ENCODE measurements around the gene TSPAN14. TPM values are rescaled to one million over a fixed set of nuclear protein-coding genes. Genes with fewer than 3 reads are reported as not detected.
A peak's percentile ranks its signal among the peaks of the same experiment; 100 is the strongest.

Gene TSPAN14
- total RNA-seq, 1 donor from 2014 or later, result 126 TPM

DNA sequence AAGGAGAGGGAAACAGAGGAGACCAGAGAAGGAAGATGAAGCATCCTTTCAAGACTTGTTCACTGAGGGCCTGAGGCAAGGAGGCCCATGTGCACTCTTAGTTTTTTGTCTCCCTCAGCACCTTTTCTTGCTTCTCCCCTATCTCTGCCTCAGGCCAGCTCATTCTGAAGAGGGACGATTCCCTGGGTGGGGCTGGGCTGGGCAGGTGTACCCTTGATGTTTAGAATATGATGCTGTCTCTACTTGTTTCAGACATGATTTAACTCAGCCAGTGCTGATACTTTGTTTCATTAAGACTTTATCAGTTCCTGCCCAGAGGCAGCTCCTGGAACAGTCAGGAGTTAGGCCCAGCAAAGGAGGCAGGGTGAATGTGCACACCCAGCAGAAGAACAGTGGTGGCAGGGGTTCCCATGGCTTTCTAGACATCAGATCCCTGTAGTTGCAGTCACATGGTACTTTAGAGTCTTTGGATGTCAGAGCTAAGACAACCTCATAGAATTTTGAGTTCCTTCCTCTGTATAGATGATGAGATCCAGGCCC, 42.4 kb upstream of the TSPAN14 start:
- Mint-ChIP-seq H3K9me3 (ENCODE audit: low read depth) (no peaks in the 10 kb centered on the region), H3K27ac (peak overlapping the region; percentile 69), H3K27me3 (no peaks in the 10 kb centered on the region), H3K36me3 (ENCODE audit: insufficient read depth) (peaks cover 5% of the 10 kb centered on the region), H3K4me3 (ENCODE audit: low read depth) (no peak overlapping the region), H3K4me1 (ENCODE audit: low read depth) (peaks cover 71% of the 10 kb centered on the region)
- DNase-seq (ENCODE audit: low spot score, unreplicated experiment), result no peak
- TF ChIP-seq, protein P1, sequence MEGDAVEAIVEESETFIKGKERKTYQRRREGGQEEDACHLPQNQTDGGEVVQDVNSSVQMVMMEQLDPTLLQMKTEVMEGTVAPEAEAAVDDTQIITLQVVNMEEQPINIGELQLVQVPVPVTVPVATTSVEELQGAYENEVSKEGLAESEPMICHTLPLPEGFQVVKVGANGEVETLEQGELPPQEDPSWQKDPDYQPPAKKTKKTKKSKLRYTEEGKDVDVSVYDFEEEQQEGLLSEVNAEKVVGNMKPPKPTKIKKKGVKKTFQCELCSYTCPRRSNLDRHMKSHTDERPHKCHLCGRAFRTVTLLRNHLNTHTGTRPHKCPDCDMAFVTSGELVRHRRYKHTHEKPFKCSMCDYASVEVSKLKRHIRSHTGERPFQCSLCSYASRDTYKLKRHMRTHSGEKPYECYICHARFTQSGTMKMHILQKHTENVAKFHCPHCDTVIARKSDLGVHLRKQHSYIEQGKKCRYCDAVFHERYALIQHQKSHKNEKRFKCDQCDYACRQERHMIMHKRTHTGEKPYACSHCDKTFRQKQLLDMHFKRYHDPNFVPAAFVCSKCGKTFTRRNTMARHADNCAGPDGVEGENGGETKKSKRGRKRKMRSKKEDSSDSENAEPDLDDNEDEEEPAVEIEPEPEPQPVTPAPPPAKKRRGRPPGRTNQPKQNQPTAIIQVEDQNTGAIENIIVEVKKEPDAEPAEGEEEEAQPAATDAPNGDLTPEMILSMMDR (IDR thresholded peaks at IDR 0.05; ENCODE audit: unreplicated experiment), result no peak

DNA sequence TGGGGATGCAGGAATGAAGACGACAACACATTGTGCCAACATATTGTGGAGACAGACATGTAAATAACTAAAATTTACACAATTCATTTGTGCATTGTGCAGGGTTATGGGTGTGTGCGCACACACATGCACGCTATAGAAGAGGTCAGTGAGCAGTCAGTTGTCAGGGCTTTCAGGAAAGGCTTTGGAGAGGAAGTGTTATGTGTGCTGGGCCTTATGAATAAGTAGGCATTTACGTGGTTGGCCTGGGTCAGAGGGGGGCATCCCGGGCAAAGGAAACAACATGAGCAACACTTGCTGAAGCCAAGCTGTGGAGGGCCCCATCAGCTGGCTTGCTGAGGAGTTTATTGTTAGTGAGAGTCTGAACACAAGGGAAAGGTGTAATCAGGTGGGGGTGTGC, 41.6 kb upstream of the TSPAN14 start:
- H3K27ac Mint-ChIP-seq, result peak overlapping the region; percentile 69
- peaks cover 77% of the 10 kb centered on the region for H3K4me1 Mint-ChIP-seq (ENCODE audit: low read depth)
- no peak for DNase-seq (ENCODE audit: low spot score, unreplicated experiment)
- H3K9me3 Mint-ChIP-seq (ENCODE audit: low read depth), result no peaks in the 10 kb centered on the region
- H3K36me3 Mint-ChIP-seq (ENCODE audit: insufficient read depth), result peaks cover 5% of the 10 kb centered on the region
- TF ChIP-seq, protein P1 (IDR thresholded peaks at IDR 0.05; ENCODE audit: unreplicated experiment), result no peak
- no peaks in the 10 kb centered on the region for H3K27me3 Mint-ChIP-seq
- H3K4me3 Mint-ChIP-seq (ENCODE audit: low read depth), result no peak overlapping the region

DNA sequence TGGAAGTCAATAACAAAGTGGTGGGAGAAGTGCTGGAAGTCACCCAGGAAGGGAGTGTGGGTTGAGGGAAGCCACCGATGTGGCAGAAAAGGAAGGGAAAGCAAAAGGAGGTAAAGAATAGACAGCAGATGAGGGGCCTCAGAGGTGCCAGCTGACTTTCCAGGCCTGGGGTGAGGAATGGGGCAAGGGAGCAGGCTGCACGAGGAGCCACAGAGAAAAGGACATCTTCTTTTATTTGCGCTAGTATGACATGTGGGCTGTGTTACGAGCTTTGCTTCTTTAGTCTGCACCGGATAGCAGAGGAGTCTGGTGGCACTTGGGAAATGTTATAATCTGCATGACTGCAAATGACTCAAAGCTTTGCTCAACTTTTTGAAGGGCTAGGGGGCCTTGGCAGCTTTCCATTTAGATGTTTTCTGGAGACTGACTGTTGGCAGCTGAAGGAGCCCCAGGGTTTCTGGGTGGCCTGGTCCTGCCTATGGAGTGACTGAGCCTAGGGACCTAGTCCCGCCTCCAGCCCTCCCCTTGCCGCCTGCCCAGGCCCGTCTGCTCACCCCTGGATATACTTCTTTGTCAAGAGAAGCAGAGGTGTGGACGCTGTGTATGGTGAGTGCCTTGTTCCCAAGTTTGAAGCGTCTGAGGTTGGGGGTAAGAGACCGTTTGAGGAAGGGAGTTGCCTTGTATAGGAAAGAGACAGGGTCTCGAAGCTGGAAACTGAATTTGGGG, 40.7 kb upstream of the TSPAN14 start:
- TF ChIP-seq, protein P1 (IDR thresholded peaks at IDR 0.05; ENCODE audit: unreplicated experiment), result no peak
- H3K36me3 Mint-ChIP-seq (ENCODE audit: insufficient read depth), result peaks cover 5% of the 10 kb centered on the region
- peak overlapping the region; percentile 36 for H3K27ac Mint-ChIP-seq
- H3K9me3 Mint-ChIP-seq (ENCODE audit: low read depth), result no peaks in the 10 kb centered on the region
- peaks cover 81% of the 10 kb centered on the region for H3K4me1 Mint-ChIP-seq (ENCODE audit: low read depth)
- H3K27me3 Mint-ChIP-seq, result no peaks in the 10 kb centered on the region
- H3K4me3 Mint-ChIP-seq (ENCODE audit: low read depth), result peak overlapping the region; percentile 29
- no peak for DNase-seq (ENCODE audit: low spot score, unreplicated experiment)

DNA sequence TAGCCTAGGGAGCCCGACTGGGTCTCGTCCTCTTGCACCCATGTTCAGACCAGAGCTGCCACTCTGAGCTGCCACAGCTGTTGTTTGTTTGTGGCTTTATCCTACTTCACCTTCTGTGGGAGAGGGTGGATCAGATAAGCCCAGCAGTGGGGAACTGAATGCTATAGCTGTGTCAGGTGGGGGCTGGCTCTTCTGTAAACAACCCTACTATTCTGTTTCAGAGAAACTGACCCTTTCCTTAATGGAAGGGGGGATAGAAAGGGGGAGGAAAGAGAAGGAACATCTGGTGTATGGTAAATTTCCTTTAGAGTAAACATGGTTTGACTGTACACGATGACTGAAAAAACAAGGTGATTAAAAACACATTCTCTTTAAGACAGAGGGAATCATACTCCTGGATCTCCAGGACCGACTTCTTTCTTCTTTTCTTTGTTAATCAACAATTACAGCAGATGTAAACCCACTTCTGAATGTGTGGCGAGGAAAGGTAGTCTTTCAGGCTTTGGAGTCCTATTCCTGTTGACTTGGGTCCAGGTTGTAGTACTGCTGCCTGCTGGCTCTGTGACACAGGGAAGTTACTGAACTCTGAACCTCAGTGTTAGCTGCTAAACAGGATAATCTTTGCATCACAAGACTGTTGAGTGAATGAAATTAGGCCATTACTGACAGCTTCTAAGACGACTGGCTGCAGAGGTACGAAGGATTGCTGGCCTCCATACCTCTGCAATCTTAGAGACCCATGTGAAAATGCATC, 39.8 kb upstream of the TSPAN14 start:
- no peak for DNase-seq (ENCODE audit: low spot score, unreplicated experiment)
- H3K36me3 Mint-ChIP-seq (ENCODE audit: insufficient read depth), result peaks cover 5% of the 10 kb centered on the region
- TF ChIP-seq, protein P1 (IDR thresholded peaks at IDR 0.05; ENCODE audit: unreplicated experiment), result no peak
- H3K4me3 Mint-ChIP-seq (ENCODE audit: low read depth), result no peak overlapping the region
- no peaks in the 10 kb centered on the region for H3K9me3 Mint-ChIP-seq (ENCODE audit: low read depth)
- no peaks in the 10 kb centered on the region for H3K27me3 Mint-ChIP-seq
- peak overlapping the region; percentile 36 for H3K27ac Mint-ChIP-seq
- H3K4me1 Mint-ChIP-seq (ENCODE audit: low read depth), result peaks cover 80% of the 10 kb centered on the region

DNA sequence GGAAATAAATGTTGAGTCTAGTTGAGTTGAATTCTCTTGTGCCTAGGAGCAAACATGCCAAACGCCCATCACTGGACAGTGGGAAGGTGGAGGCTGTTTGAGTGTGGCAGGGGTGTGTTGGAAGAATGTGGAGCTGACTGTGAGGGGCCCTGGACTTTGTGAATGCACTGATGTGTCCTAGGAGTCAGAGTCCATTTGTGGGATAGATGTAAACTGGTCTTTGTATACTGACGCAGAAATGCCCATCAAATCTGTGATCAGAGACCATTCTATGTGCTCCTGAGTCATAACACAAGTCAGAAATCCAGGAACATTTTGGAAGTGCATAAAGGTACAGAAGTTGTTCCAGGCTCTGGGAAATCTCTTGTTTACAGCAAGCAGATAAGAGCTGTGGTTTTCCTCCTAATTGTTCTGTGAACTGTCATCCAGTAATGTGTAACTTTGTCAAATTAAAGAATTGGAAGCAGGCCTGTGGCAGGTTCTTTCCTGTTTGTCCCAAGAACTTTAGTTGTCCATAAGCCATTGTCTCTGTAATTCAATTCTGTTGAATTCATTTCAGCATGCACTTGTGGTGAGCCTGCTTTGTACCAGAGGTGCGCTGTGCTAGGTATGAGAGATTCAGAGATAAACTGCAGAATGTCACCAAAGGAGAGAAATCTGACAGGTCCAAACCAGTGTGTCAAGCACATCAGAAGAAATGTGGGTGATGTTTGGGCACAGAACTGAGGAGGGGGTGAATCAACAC, 38.2 kb upstream of the TSPAN14 start:
- H3K36me3 Mint-ChIP-seq (ENCODE audit: insufficient read depth), result peaks cover 3% of the 10 kb centered on the region

More for the DNA sequence above, 38.2 kb upstream of the TSPAN14 start:
- DNase-seq (ENCODE audit: low spot score, unreplicated experiment), result no peak
- no peaks in the 10 kb centered on the region for H3K27me3 Mint-ChIP-seq
- peak overlapping the region; percentile 14 for H3K4me3 Mint-ChIP-seq (ENCODE audit: low read depth)
- TF ChIP-seq, protein P1 (IDR thresholded peaks at IDR 0.05; ENCODE audit: unreplicated experiment), result no peak
- H3K9me3 Mint-ChIP-seq (ENCODE audit: low read depth), result no peaks in the 10 kb centered on the region
- H3K27ac Mint-ChIP-seq, result peak overlapping the region; percentile 57
- peaks cover 73% of the 10 kb centered on the region for H3K4me1 Mint-ChIP-seq (ENCODE audit: low read depth)
